MV-4-11 (cell line): Measurements from ENCODE around the gene DAPP1.

ENCODE experiments used
- DNase-seq: peaks from one replicate; lab custom pipeline; 2025; lab: John Stamatoyannopoulos, UW

Gene DAPP1

DNA sequence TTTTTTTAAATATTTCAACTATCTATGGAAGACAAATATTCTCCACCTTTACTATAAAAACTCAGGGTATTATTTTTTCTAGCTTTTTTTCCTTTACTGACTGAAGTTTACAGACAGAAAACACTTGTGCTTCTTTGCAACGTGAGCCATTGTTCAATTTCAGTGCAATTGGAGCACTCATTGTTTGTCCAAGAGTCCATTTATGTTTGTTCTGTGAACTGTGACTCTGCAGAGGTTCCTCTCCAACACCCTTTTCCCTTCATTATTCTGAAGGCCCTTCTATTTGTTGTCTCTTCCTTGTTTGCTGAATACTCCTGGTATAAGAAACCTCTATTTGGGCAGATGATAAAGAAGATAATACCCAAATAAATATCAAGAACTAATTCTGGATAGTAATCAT, 37.4 kb downstream of the DAPP1 start:
- no peak for DNase-seq

DNA sequence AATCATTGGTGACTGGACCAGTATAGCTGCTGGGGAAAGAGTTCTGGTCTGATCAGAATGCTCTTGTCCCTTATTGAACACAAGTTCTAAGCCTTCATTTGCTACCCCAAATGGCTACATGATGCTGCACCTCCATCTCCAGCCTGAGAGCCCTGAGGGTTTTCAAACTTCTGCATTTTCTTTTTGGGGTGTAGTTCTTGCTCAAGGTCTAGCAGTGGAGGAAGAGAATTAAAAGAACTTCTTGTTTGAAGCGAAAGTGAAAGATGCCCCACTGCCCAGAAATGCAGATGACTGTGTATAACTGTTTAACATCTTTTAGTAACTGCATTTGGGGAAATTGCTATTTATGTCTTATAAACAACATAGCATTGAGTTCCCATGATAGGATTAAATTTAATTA, 39.1 kb downstream of the DAPP1 start:
- peak; percentile 94 for DNase-seq

- peak; percentile 85 for DNase-seq
These were observed 39.5 kb downstream of the DAPP1 start for GRCh38 chr4:99856166-99856565.

DNA sequence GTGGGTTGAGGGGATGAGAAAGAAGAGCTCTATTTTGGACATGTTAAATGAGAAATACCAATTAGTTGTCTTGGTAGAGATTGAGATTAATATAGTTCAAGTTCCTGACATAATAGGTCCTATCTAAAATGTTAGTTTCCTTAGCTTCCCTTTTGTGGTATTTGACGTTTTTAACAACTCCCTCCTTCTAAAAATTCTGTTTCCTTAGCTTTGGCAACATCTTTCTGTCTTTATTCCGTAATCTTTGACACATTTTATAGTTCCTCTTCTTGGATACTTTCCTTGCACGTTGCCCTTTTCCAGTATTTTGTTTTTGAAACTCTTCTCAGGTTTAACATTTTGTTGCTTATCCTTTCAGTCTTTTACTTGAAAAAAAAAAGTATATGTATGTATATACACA, 40.7 kb downstream of the DAPP1 start:
- DNase-seq = peak; percentile 86

- DNase-seq = no peak
These were observed 43.0 kb downstream of the DAPP1 start for GRCh38 chr4:99859618-99860017.

GRCh38 chr4:99860521-99860920, 43.9 kb downstream of the DAPP1 start:
- no peak for DNase-seq

- no peak for DNase-seq
These were observed 44.7 kb downstream of the DAPP1 start for GRCh38 chr4:99861120-99861905.

DNA sequence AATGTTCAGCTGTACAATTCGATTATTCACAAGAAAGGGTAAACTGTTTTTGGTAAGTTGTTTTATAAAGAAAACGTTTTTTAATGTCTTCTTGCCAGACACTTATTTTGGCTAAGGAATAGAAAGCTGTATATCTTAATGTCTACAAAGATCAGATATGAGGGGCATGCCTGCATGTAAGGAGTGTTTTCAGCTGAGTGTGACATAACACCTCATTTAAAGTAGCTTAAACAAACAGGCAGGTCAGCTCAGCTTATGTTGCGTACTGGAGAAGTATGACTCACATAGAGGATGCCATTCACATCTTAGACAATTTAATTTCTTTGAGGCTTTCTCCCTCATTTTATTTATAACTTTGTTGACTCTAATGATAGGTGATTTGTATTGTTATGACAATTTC, 47.2 kb downstream of the DAPP1 start:
- DNase-seq = no peak

- DNase-seq = peak; percentile 80
These were observed 51.5 kb downstream of the DAPP1 start for GRCh38 chr4:99868126-99868596.

- DNase-seq = no peak
These were observed 55.9 kb downstream of the DAPP1 start for GRCh38 chr4:99872570-99872969.

DNA sequence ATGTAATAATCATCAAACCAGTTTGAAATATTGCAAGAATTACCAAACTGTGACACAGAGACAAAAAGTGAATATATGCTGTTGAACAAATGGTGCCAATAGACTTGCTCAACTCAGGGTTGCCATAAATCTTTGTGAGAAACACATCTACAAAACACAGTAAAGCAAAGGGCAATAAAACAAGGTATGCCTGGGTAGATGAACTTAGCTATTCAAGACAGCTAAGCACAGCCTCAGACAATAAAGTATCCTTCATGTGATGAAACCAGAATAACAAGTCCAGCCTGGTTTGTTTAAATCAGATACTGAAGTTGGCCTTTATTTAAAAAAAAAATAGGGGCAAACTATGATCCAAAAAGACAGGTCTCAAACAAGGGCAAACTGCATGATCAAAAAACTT, 58.4 kb downstream of the DAPP1 start:
- DNase-seq = no peak

- no peak for DNase-seq
These were observed 60.3 kb downstream of the DAPP1 start for GRCh38 chr4:99876946-99877345.

- no peak for DNase-seq
These were observed 62.0 kb downstream of the DAPP1 start for GRCh38 chr4:99878604-99879003.

- DNase-seq = no peak
These were observed 62.8 kb downstream of the DAPP1 start for GRCh38 chr4:99879458-99879857.

GRCh38 chr4:99885063-99885664, 68.5 kb downstream of the DAPP1 start:
- peak; percentile 51 for DNase-seq

- DNase-seq = no peak
These were observed 69.1 kb downstream of the DAPP1 start for GRCh38 chr4:99885687-99886086.

GRCh38 chr4:99886146-99886545, 69.5 kb downstream of the DAPP1 start:
- DNase-seq = no peak

DNA sequence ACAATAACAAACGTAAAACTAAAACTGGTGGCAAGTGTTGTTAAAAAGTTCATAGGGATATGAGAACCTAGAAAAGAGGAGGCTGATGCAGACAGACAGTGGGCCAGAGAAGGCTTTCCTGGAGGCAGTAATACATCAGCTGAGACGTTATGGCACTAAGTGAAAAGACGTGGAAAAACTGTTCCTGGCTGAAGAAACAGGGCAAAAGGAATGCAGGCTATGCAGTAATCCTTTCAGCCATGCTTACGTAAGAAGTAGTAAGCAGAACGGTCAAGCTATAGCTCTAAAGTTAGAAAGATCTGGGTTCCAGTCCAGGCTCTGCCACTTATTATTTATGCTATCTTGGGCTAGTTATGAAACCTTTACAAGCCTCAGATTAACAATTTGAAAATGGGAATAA, 71.2 kb downstream of the DAPP1 start:
- DNase-seq = no peak

GRCh38 chr4:99891351-99891750, 74.7 kb downstream of the DAPP1 start:
- DNase-seq = no peak

DNA sequence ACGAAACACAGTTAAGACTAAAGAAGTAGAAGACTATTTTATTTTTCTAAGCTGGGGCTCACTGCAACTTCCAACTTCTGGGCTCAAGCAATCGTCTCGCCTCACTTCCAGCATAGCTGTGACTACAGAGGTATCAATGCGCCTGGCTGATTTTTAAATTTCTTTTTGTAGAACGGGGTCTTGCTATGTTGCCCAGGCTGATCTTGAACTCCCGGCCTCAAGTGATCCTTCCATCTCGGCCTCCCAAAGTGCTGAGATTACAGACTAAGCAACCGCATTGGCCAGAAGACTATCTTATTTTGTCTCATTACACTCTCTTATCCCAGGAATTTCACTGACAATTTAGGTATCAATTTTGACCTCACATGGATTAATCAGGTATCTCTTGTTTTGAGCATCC, 76.4 kb downstream of the DAPP1 start:
- DNase-seq = no peak

GRCh38 chr4:99893839-99894160, 77.2 kb downstream of the DAPP1 start:
- no peak for DNase-seq

- DNase-seq = peak; percentile 91
These were observed 77.8 kb downstream of the DAPP1 start, which contains the start of gene LAMTOR3 for GRCh38 chr4:99894161-99894997. LAMTOR3 (minus strand) TSS chr4:99894427; CDS start chr4:99893963, 464 bp downstream.

DNA sequence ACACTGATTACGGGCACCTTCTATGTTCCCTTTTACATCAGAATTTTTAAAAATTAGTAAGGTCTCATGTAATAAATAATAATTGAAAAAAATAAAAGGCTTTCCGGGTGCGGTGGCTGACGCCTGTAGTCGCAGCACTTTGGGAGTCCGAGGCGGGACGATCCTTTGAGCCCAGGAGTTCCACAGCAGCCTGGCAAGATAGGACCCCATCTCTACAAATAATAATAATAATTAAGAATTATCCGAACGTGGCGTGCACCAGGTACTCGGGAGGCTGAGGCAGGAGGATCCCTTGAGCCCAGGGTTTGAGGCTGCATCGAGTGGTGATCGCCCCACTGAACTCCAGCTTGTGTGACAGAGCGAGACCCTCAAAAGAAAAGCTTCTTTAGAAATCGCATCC, 78.4 kb downstream of the DAPP1 start:
- no peak for DNase-seq
